Esophagus squamous epithelium (tissue), 4 donors: ENCODE measurements around the gene PDS5A.

Source experiments
- POLR2A ChIP-seq, 4 donors: fragments of 450-650 bp; IDR thresholded peaks; one replicate each; pipeline ENCODE4 v1.6.1; 2017; ENCODE audit warnings: antibody characterized with exemption in 4 of 4, mild to moderate bottlenecking in 4 of 4, moderate library complexity in 3 of 4
- TF ChIP-seq, protein P1 (sequence below), 6 experiments: fragments of 450-650 bp in 4 of 6; fragments of 200-600 bp in 2 of 6; sonication (generic) in 2 of 6; IDR thresholded peaks; one replicate each; pipeline ENCODE4 v1.5.1; 2016 to 2019; ENCODE audit warnings: antibody characterized with exemption in 6 of 6, mild to moderate bottlenecking in 4 of 6, moderate library complexity in 4 of 6

DNA sequence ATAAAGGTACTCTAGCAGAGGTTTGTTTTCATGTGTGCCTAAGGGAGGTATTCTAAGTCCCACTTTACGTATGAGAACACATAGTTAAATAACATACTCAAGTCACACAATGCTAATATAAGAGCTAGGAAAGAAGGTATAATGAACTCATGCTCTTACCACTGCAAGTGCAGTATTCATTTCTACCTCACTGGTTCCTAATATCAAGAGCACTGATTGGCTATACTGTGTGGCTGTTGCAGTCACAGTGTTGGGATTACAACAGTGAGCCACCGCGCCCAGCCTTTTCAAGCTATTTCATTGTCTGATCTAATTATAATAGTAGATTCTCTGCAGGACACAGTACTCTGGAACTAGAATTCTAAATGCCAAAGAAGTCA, 84.0 kb downstream of the PDS5A start:
- TF ChIP-seq, protein P1, sequence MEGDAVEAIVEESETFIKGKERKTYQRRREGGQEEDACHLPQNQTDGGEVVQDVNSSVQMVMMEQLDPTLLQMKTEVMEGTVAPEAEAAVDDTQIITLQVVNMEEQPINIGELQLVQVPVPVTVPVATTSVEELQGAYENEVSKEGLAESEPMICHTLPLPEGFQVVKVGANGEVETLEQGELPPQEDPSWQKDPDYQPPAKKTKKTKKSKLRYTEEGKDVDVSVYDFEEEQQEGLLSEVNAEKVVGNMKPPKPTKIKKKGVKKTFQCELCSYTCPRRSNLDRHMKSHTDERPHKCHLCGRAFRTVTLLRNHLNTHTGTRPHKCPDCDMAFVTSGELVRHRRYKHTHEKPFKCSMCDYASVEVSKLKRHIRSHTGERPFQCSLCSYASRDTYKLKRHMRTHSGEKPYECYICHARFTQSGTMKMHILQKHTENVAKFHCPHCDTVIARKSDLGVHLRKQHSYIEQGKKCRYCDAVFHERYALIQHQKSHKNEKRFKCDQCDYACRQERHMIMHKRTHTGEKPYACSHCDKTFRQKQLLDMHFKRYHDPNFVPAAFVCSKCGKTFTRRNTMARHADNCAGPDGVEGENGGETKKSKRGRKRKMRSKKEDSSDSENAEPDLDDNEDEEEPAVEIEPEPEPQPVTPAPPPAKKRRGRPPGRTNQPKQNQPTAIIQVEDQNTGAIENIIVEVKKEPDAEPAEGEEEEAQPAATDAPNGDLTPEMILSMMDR (IDR thresholded peaks at IDR 0.05), result no peak
- TF ChIP-seq POLR2A (IDR thresholded peaks at IDR 0.05), result no peak
